ENCODE results near the gene ADAMTSL3. TPM values are rescaled to one million over a fixed set of nuclear protein-coding genes. Genes with fewer than 3 reads are reported as not detected.

The ADAMTSL3 gene
- total RNA-seq, 1 donor from 2014 or later: 2.4 TPM

DNA sequence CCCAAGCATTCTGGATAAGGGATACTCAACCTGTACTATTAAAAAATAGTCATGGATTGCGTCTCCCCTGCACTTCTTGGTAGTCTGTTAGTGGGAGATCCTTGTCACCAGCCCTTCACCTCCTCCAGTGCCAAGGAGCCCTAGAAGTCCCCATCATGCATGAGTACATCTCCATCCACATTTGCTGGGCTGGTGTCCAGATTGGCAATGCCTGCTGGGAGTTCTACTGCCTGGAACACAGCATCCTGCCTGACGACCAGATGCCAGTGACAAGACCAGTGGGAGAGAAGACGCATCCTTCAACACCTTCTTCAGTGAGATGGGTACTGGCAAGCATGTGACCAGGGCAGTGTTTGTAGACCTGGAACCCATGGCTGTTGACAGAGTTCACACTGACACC is 85.7 kb downstream of the ADAMTSL3 start:
- H3K4me3 Mint-ChIP-seq (ENCODE audit: unreplicated experiment): no peak overlapping the region
- FAIRE-seq: no peak

DNA sequence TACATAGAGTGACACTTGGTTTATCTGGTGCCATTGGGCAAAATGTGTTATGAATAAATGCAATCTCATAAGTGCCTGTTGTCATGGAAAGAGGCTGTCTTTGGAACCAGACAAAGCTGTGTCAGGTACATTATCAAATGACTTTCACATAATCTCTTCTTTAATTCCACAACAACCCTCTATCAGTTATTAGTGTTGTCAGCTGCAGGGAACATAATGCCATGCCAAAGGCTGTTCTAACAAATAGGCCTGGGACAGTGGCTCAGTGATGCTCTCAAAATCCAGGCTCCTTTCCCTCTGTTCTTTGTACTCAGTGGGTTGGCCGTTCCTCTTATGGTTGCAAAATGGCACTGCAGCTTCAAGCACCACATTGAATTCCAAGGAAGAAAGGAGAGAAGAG is 91.8 kb downstream of the ADAMTSL3 start:
- Mint-ChIP-seq H3K4me1 (ENCODE audit: low read depth, unreplicated experiment) (peaks cover 2% of the 10 kb centered on the region), H3K27me3 (ENCODE audit: low read depth, unreplicated experiment) (peaks cover 2% of the 10 kb centered on the region), H3K4me3 (ENCODE audit: unreplicated experiment) (no peak overlapping the region), H3K27ac (ENCODE audit: unreplicated experiment) (no peak overlapping the region), H3K36me3 (ENCODE audit: low read depth, unreplicated experiment) (peaks cover 2% of the 10 kb centered on the region), H3K9me3 (ENCODE audit: unreplicated experiment) (peaks cover 2% of the 10 kb centered on the region)
- H3K27me3 ChIP-seq (ENCODE audit: insufficient read depth, low read length): peaks cover 7% of the 10 kb centered on the region
- no peak for TF ChIP-seq EZH2 (IDR thresholded peaks at IDR 0.05; ENCODE audit: insufficient read depth, low read length)
- TF ChIP-seq, protein P1, sequence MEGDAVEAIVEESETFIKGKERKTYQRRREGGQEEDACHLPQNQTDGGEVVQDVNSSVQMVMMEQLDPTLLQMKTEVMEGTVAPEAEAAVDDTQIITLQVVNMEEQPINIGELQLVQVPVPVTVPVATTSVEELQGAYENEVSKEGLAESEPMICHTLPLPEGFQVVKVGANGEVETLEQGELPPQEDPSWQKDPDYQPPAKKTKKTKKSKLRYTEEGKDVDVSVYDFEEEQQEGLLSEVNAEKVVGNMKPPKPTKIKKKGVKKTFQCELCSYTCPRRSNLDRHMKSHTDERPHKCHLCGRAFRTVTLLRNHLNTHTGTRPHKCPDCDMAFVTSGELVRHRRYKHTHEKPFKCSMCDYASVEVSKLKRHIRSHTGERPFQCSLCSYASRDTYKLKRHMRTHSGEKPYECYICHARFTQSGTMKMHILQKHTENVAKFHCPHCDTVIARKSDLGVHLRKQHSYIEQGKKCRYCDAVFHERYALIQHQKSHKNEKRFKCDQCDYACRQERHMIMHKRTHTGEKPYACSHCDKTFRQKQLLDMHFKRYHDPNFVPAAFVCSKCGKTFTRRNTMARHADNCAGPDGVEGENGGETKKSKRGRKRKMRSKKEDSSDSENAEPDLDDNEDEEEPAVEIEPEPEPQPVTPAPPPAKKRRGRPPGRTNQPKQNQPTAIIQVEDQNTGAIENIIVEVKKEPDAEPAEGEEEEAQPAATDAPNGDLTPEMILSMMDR (IDR thresholded peaks at IDR 0.05; ENCODE audit: insufficient read depth, low read depth, low read length): no peak
- FAIRE-seq (no peak), DNase-seq (ENCODE audit: low read depth) (no peak)
- no peaks in the 10 kb centered on the region for H3K4me1 ChIP-seq (ENCODE audit: insufficient read depth, low read length)
- no peak overlapping the region for H3K4me3 ChIP-seq (ENCODE audit: insufficient read depth, low read depth, low read length)
- H3K36me3 ChIP-seq (ENCODE audit: insufficient read depth, low read length): no peaks in the 10 kb centered on the region
- H3K4me2 ChIP-seq (ENCODE audit: low read length): no peak overlapping the region
- no peaks in the 10 kb centered on the region for H3K79me2 ChIP-seq (ENCODE audit: insufficient read depth, low read length)
- no peak overlapping the region for H2AFZ ChIP-seq (ENCODE audit: low read depth, low read length)
- no peaks in the 10 kb centered on the region for H3K9me3 ChIP-seq (ENCODE audit: insufficient read depth, low read depth, low read length)
- no peak overlapping the region for H3K27ac ChIP-seq (ENCODE audit: low read depth, low read length)
- no peak overlapping the region for H3K9ac ChIP-seq (ENCODE audit: low read length)
- H4K20me1 ChIP-seq (ENCODE audit: insufficient read depth, low read length): no peaks in the 10 kb centered on the region

More for the DNA sequence above, 85.7 kb downstream of the ADAMTSL3 start:
- TF ChIP-seq, protein P1 (IDR thresholded peaks at IDR 0.05; ENCODE audit: insufficient read depth, low read depth, low read length): no peak
- no peak for TF ChIP-seq EZH2 (IDR thresholded peaks at IDR 0.05; ENCODE audit: insufficient read depth, low read length)
- Mint-ChIP-seq H3K27me3 (ENCODE audit: low read depth, unreplicated experiment) (no peaks in the 10 kb centered on the region), H3K4me1 (ENCODE audit: low read depth, unreplicated experiment) (peaks cover 11% of the 10 kb centered on the region), H3K36me3 (ENCODE audit: low read depth, unreplicated experiment) (no peaks in the 10 kb centered on the region), H3K27ac (ENCODE audit: unreplicated experiment) (no peak overlapping the region), H3K9me3 (ENCODE audit: unreplicated experiment) (peaks cover 2% of the 10 kb centered on the region)
- no peak overlapping the region for H2AFZ ChIP-seq (ENCODE audit: low read depth, low read length)
- no peak overlapping the region for H3K4me3 ChIP-seq (ENCODE audit: insufficient read depth, low read depth, low read length)
- H3K4me2 ChIP-seq (ENCODE audit: low read length): no peak overlapping the region
- H4K20me1 ChIP-seq (ENCODE audit: insufficient read depth, low read length): no peaks in the 10 kb centered on the region
- H3K4me1 ChIP-seq (ENCODE audit: insufficient read depth, low read length): no peaks in the 10 kb centered on the region
- H3K79me2 ChIP-seq (ENCODE audit: insufficient read depth, low read length): no peaks in the 10 kb centered on the region
- no peak for DNase-seq (ENCODE audit: low read depth)
- peaks cover 13% of the 10 kb centered on the region for H3K27me3 ChIP-seq (ENCODE audit: insufficient read depth, low read length)
- H3K27ac ChIP-seq (ENCODE audit: low read depth, low read length): no peak overlapping the region
- no peak overlapping the region for H3K9ac ChIP-seq (ENCODE audit: low read length)
- no peaks in the 10 kb centered on the region for H3K36me3 ChIP-seq (ENCODE audit: insufficient read depth, low read length)
- H3K9me3 ChIP-seq (ENCODE audit: insufficient read depth, low read depth, low read length): no peaks in the 10 kb centered on the region

DNA sequence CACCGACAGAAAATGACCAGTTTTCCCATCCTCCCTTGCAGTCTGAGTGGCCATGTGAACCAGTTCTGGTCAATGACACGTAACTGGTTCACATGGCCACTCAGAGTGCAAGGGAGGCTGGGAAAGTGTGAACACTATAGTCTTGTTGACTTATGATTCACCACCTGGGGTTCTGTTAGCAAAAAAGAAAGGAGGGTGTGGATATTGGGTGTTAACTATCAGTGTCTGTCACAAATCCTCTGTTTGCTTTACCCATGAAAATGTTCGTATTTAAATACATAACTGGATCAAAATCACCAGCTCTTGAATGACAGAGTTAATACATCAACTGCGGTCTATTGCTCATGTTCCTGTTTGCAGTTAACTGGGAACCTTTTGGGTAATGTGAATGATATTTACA is 92.3 kb downstream of the ADAMTSL3 start:
- Mint-ChIP-seq H3K9me3 (ENCODE audit: unreplicated experiment) (peaks cover 2% of the 10 kb centered on the region), H3K4me3 (ENCODE audit: unreplicated experiment) (no peak overlapping the region), H3K4me1 (ENCODE audit: low read depth, unreplicated experiment) (peaks cover 2% of the 10 kb centered on the region), H3K27me3 (ENCODE audit: low read depth, unreplicated experiment) (peaks cover 2% of the 10 kb centered on the region), H3K27ac (ENCODE audit: unreplicated experiment) (no peak overlapping the region), H3K36me3 (ENCODE audit: low read depth, unreplicated experiment) (peaks cover 2% of the 10 kb centered on the region)
- no peak for DNase-seq (ENCODE audit: low read depth)
- H3K4me1 ChIP-seq (ENCODE audit: insufficient read depth, low read length): no peaks in the 10 kb centered on the region
- H3K9me3 ChIP-seq (ENCODE audit: insufficient read depth, low read depth, low read length): no peaks in the 10 kb centered on the region
- no peak for TF ChIP-seq EZH2 (IDR thresholded peaks at IDR 0.05; ENCODE audit: insufficient read depth, low read length)
- TF ChIP-seq, protein P1 (IDR thresholded peaks at IDR 0.05; ENCODE audit: insufficient read depth, low read depth, low read length): no peak
- no peaks in the 10 kb centered on the region for H4K20me1 ChIP-seq (ENCODE audit: insufficient read depth, low read length)
- no peak overlapping the region for H3K4me2 ChIP-seq (ENCODE audit: low read length)
- H3K79me2 ChIP-seq (ENCODE audit: insufficient read depth, low read length): no peaks in the 10 kb centered on the region
- no peak for FAIRE-seq
- peaks cover 7% of the 10 kb centered on the region for H3K27me3 ChIP-seq (ENCODE audit: insufficient read depth, low read length)
- no peak overlapping the region for H3K4me3 ChIP-seq (ENCODE audit: insufficient read depth, low read depth, low read length)
- no peak overlapping the region for H3K9ac ChIP-seq (ENCODE audit: low read length)
- no peak overlapping the region for H3K27ac ChIP-seq (ENCODE audit: low read depth, low read length)
- no peaks in the 10 kb centered on the region for H3K36me3 ChIP-seq (ENCODE audit: insufficient read depth, low read length)
- no peak overlapping the region for H2AFZ ChIP-seq (ENCODE audit: low read depth, low read length)

Data from astrocyte (in vitro differentiated cells and primary cell).